NCI-H2081 (cell line): Measurements from ENCODE around the gene PIN4.
"Not testable (repeated sequence)": the region's sequence is repeated elsewhere in the genome, so short reads cannot be mapped to it uniquely, and the experiment has no call there.

Source experiments
- DNase-seq, 2 experiments: peaks; one replicate each; lab custom pipeline; 2025; lab: John Stamatoyannopoulos, UW

The PIN4 gene

GRCh38 chrX:72181178-72182125, at the start of gene PIN4:
TSS of gene PIN4 (plus strand) at chrX:72181757. CDS start at chrX:72181786, 29 bp downstream.
- peak; percentile 98 to 100 for DNase-seq

GRCh38 chrX:72132456-72132855, 49.1 kb upstream of the PIN4 start:
- DNase-seq = no peak

- DNase-seq = no peak
Measured at GRCh38 chrX:72133851-72134546, 47.6 kb upstream of the PIN4 start.

GRCh38 chrX:72137846-72138495, 43.6 kb upstream of the PIN4 start:
- DNase-seq = no peak

GRCh38 chrX:72139538-72139937, 42.0 kb upstream of the PIN4 start:
- DNase-seq = no peak

GRCh38 chrX:72141372-72142004, 40.1 kb upstream of the PIN4 start:
- DNase-seq = peak; percentile 13

- peak; percentile 86 to 94 for DNase-seq
Measured at GRCh38 chrX:72142094-72142793, 39.3 kb upstream of the PIN4 start.

- no peak for DNase-seq
Measured at GRCh38 chrX:72142794-72143608, 38.6 kb upstream of the PIN4 start.

GRCh38 chrX:72143609-72143907, 38.0 kb upstream of the PIN4 start:
- DNase-seq = no peak

- no peak for DNase-seq
Measured at GRCh38 chrX:72145181-72145580, 36.4 kb upstream of the PIN4 start.

- DNase-seq = no peak
Measured at GRCh38 chrX:72146527-72146926, 35.0 kb upstream of the PIN4 start.

GRCh38 chrX:72158773-72159172, 22.8 kb upstream of the PIN4 start:
- DNase-seq = no peak

- DNase-seq = no peak
Measured at GRCh38 chrX:72159769-72160168, 21.8 kb upstream of the PIN4 start.

GRCh38 chrX:72165551-72165950, 16.0 kb upstream of the PIN4 start:
- DNase-seq = no peak

GRCh38 chrX:72169008-72169728, 12.4 kb upstream of the PIN4 start:
- no peak for DNase-seq

- DNase-seq = not testable (repeated sequence)
Measured at GRCh38 chrX:72176289-72176688, 5.3 kb upstream of the PIN4 start.

GRCh38 chrX:72176981-72177380, 4.6 kb upstream of the PIN4 start:
- no peak for DNase-seq

- DNase-seq = peak in 1 of 2 experiments; percentile 33
Measured at GRCh38 chrX:72180539-72180938, 1.0 kb upstream of the PIN4 start.

GRCh38 chrX:72182924-72183323, 1.4 kb downstream of the PIN4 start:
- no peak for DNase-seq
